Umbilical cord (tissue), 2 donors: ENCODE data around the gene NRAS. TPM values are rescaled to one million over a fixed set of nuclear protein-coding genes. Genes with fewer than 3 reads are reported as not detected.

ENCODE experiments used
- DNase-seq: peaks from one replicate; pipeline ENCODE4 v3.0.0-alpha.2; 2015; ENCODE audit warnings: low spot score
- total RNA-seq: library from RNA; depleted of rRNA; stranded (reverse); fragments of >200 nt; gene quantifications from one replicate; pipeline ENCODE4 v1.2.3, GENCODE V29; 2014; ENCODE audit warnings: low replicate concordance; ENCODE audit not compliant: insufficient read depth

The NRAS gene
- total RNA-seq, 1 donor from 2014 or later, result 32.7 TPM

GRCh38 chr1:114677691-114678090 lies 38.9 kb downstream of the NRAS start:
- DNase-seq, result no peak

- DNase-seq, result no peak
Measured at GRCh38 chr1:114676115-114676514, 40.5 kb downstream of the NRAS start.

GRCh38 chr1:114671939-114672275 lies 44.7 kb downstream of the NRAS start:
- DNase-seq, result no peak

GRCh38 chr1:114671011-114671938 lies 45.3 kb downstream of the NRAS start:
- peak; percentile 14 for DNase-seq

GRCh38 chr1:114670083-114671010 lies 46.2 kb downstream of the NRAS start:
- DNase-seq, result peak; percentile 95

- no peak for DNase-seq
Measured at GRCh38 chr1:114669562-114670082, 46.9 kb downstream of the NRAS start, which contains the start of gene DENND2C. Gene DENND2C (minus strand): TSS chr1:114670049. CDS start chr1:114625984, 44,065 bp downstream.

GRCh38 chr1:114668784-114669561 lies 47.6 kb downstream of the NRAS start:
- peak; percentile 23 for DNase-seq

- no peak for DNase-seq
Measured at GRCh38 chr1:114668373-114668772, 48.2 kb downstream of the NRAS start.

GRCh38 chr1:114666954-114667353 lies 49.6 kb downstream of the NRAS start:
- no peak for DNase-seq

- DNase-seq, result no peak
Measured at GRCh38 chr1:114660238-114660637, 56.3 kb downstream of the NRAS start.

Other genes with a start within 250 kb of the NRAS start
- 41.9 TPM for gene TRIM33, start 205.6 kb downstream of the NRAS start, total RNA-seq
- gene BCAS2, start 135.2 kb downstream of the NRAS start, total RNA-seq, result 32.5 TPM
- gene DENND2C, start 46.7 kb downstream of the NRAS start, total RNA-seq, result 10.8 TPM
- gene AMPD1, start 21.2 kb downstream of the NRAS start, total RNA-seq, result not detected
- 468 TPM for gene CSDE1, start 41.2 kb upstream of the NRAS start, total RNA-seq
- gene SIKE1, start 63.9 kb upstream of the NRAS start, total RNA-seq, result 163 TPM
- 2.4 TPM for gene SYCP1, start 138.1 kb upstream of the NRAS start, total RNA-seq